ENCODE results near the gene FNDC1.

GRCh38 chr6:159254186-159254585 lies 85.0 kb downstream of the FNDC1 start:
- no peak for TF ChIP-seq EZH2phosphoT487 (IDR thresholded peaks at IDR 0.05)
- TF ChIP-seq CTCF (IDR thresholded peaks at IDR 0.05): no peak
- TF ChIP-seq EZH2 (IDR thresholded peaks at IDR 0.05): no peak

Data from neural progenitor cell (in vitro differentiated cells).